ENCODE measurements around the gene KIAA1958.

GRCh38 chr9:112624711-112625707, 138.4 kb downstream of the KIAA1958 start:
- TF ChIP-seq CTCF (IDR thresholded peaks at IDR 0.05) (no peak), POLR2AphosphoS5 (IDR thresholded peaks at IDR 0.05) (no peak)
